NCI-H345 treated with DMSO at 0.1 percent for 48 hours (cell line): ENCODE data around the gene ROR2.
"Not testable (repeated sequence)": the region's sequence is repeated elsewhere in the genome, so short reads cannot be mapped to it uniquely, and the experiment has no call there.

Source experiments
- DNase-seq: peaks from one replicate; lab custom pipeline; 2025; ENCODE audit not compliant: unreplicated experiment; lab: John Stamatoyannopoulos, UW

The ROR2 gene

GRCh38 chr9:91924090-91924489, 25.9 kb downstream of the ROR2 start:
- DNase-seq = no peak

- no peak for DNase-seq
Measured at GRCh38 chr9:91923145-91923544, 26.9 kb downstream of the ROR2 start.

GRCh38 chr9:91921371-91921770, 28.7 kb downstream of the ROR2 start:
- no peak for DNase-seq

- DNase-seq = no peak
Measured at GRCh38 chr9:91920630-91921350, 29.2 kb downstream of the ROR2 start.

- no peak for DNase-seq
Measured at GRCh38 chr9:91919621-91920020, 30.4 kb downstream of the ROR2 start.

GRCh38 chr9:91917436-91917835, 32.6 kb downstream of the ROR2 start:
- DNase-seq = no peak

GRCh38 chr9:91915524-91916263, 34.3 kb downstream of the ROR2 start:
- no peak for DNase-seq

GRCh38 chr9:91914937-91915336, 35.1 kb downstream of the ROR2 start:
- DNase-seq = no peak

GRCh38 chr9:91914404-91914803, 35.6 kb downstream of the ROR2 start:
- DNase-seq = no peak

GRCh38 chr9:91913986-91914385, 36.0 kb downstream of the ROR2 start:
- no peak for DNase-seq

- no peak for DNase-seq
Measured at GRCh38 chr9:91913096-91913495, 36.9 kb downstream of the ROR2 start.

GRCh38 chr9:91911657-91912056, 38.4 kb downstream of the ROR2 start:
- no peak for DNase-seq

GRCh38 chr9:91909256-91909655, 40.8 kb downstream of the ROR2 start:
- DNase-seq = not testable (repeated sequence)

- DNase-seq = no peak
Measured at GRCh38 chr9:91908746-91909145, 41.3 kb downstream of the ROR2 start.

- no peak for DNase-seq
Measured at GRCh38 chr9:91908293-91908623, 41.8 kb downstream of the ROR2 start.

- no peak for DNase-seq
Measured at GRCh38 chr9:91907484-91908292, 42.3 kb downstream of the ROR2 start.

- DNase-seq = no peak
Measured at GRCh38 chr9:91905991-91906469, 44.0 kb downstream of the ROR2 start.

- DNase-seq = no peak
Measured at GRCh38 chr9:91905237-91905650, 44.8 kb downstream of the ROR2 start.

- no peak for DNase-seq
Measured at GRCh38 chr9:91904588-91905236, 45.3 kb downstream of the ROR2 start.

GRCh38 chr9:91903126-91903911, 46.7 kb downstream of the ROR2 start:
- DNase-seq = no peak
